Smooth muscle cell (in vitro differentiated cells): ENCODE results near the gene HLA-DOA. TPM values are rescaled to one million over a fixed set of nuclear protein-coding genes. Genes with fewer than 3 reads are reported as not detected.

Source experiments
- DNase-seq: peaks from one replicate; lab custom pipeline; 2025; ENCODE audit not compliant: unreplicated experiment; lab: John Stamatoyannopoulos, UW
- H2AFZ ChIP-seq: fragments of 200-600 bp; sonication (generic); 2 replicates; pipeline ENCODE4 v1.6.0; 2016; ENCODE audit warnings: antibody characterized with exemption, low read depth, mild to moderate bottlenecking
- H3F3A ChIP-seq: fragments of 200-600 bp; sonication (generic); 2 replicates; pipeline ENCODE4 v1.6.0; 2017; ENCODE audit warnings: antibody characterized with exemption, low read depth
- H3K27ac ChIP-seq: fragments of 200-600 bp; sonication (generic); 2 replicates; pipeline ENCODE4 v1.5.1; 2016; ENCODE audit warnings: low read depth, mild to moderate bottlenecking
- H3K27me3 ChIP-seq: fragments of 200-600 bp; sonication (generic); 2 replicates; pipeline ENCODE4 v1.6.1; 2016; ENCODE audit warnings: low read depth, mild to moderate bottlenecking
- H3K36me3 ChIP-seq: fragments of 200-600 bp; sonication (generic); 2 replicates; pipeline ENCODE4 v1.5.1; 2016; ENCODE audit warnings: low read depth
- H3K4me1 ChIP-seq: fragments of 200-600 bp; sonication (generic); 2 replicates; pipeline ENCODE4 v1.5.1; 2016; ENCODE audit warnings: low read depth
- H3K4me2 ChIP-seq: fragments of 200-600 bp; sonication (generic); 2 replicates; pipeline ENCODE4 v1.6.0; 2016; ENCODE audit warnings: mild to moderate bottlenecking
- H3K4me3 ChIP-seq: fragments of 200-600 bp; sonication (generic); 2 replicates; pipeline ENCODE4 v1.5.1; 2016; ENCODE audit warnings: mild to moderate bottlenecking
- H3K79me2 ChIP-seq: fragments of 200-600 bp; sonication (generic); 2 replicates; pipeline ENCODE4 v1.6.0; 2016; ENCODE audit warnings: low read depth, mild to moderate bottlenecking
- H3K9ac ChIP-seq: fragments of 200-600 bp; sonication (generic); 2 replicates; pipeline ENCODE4 v1.6.0; 2016; ENCODE audit warnings: low read depth
- H3K9me3 ChIP-seq: fragments of 200-600 bp; sonication (generic); replicated peaks from 2 replicates; pipeline ENCODE4 v1.5.1; 2016; ENCODE audit warnings: low read depth
- H4K20me1 ChIP-seq: fragments of 200-600 bp; sonication (generic); 2 replicates; pipeline ENCODE4 v1.6.0; 2016; ENCODE audit warnings: low read depth
- WGBS: methylation state at CpG from one replicate; pipeline ENCODE4 v1.1.7; 2016; ENCODE audit warnings: low lambda C conversion rate; 5-methylcytosine and 5-hydroxymethylcytosine counted together
- polyA plus RNA-seq: library from polyadenylated mRNA; unstranded; fragments of >200 nt; fragmentation: Nextera tagmentation; extraction: Ambion mirVana; gene quantifications from 2 replicates; pipeline ENCODE4 v1.2.1, GENCODE V29; 2016
- total RNA-seq: library from RNA; depleted of rRNA; stranded (reverse); fragments of >200 nt; gene quantifications from 2 replicates; pipeline ENCODE4 v1.2.3, GENCODE V29; 2014
- TF ChIP-seq, protein P1 (sequence below): fragments of 200-600 bp; sonication (generic); IDR thresholded peaks from 2 replicates; pipeline ENCODE4 v1.5.1; 2017; ENCODE audit warnings: borderline replicate concordance, mild to moderate bottlenecking, antibody characterized with exemption; ENCODE audit not compliant: insufficient read depth, poor library complexity, severe bottlenecking

HLA-DOA gene
- total and polyA plus RNA-seq, 2 experiments from 2014 or later, result 0.09 TPM; not detected in 1

DNA sequence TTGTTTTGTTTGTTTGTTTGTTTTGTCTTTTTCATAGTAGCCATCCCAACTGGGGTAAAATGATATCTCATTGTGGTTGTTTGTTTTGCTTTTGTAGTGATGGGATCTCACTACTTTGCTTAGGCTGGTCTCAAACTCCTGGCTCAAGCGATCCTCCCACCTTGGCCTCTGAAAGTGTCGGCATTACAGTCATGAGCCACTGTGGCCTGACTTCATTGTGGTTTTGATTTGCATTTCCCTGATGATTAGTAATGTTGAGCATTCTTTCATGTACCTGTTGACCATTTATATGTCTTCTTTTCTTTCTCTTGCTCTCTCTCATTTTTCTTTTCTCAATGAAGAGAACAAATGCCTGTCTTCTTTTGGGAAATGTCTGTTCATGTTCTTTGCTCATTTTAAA lies 30.8 kb upstream of the HLA-DOA start:
- no peak for DNase-seq
- Histone ChIP-seq H3K27me3 (peaks cover 10% of the 10 kb centered on the region), H3K4me1 (no peaks in the 10 kb centered on the region), H2AFZ (no peak overlapping the region), H3K27ac (no peak overlapping the region), H3K79me2 (no peaks in the 10 kb centered on the region), H3K9me3 (no peaks in the 10 kb centered on the region), H3K4me3 (no peak overlapping the region), H3K36me3 (no peaks in the 10 kb centered on the region), H3K4me2 (no peak overlapping the region), H4K20me1 (no peaks in the 10 kb centered on the region), H3F3A (no peaks in the 10 kb centered on the region), H3K9ac (no peak overlapping the region)
- TF ChIP-seq, protein P1, sequence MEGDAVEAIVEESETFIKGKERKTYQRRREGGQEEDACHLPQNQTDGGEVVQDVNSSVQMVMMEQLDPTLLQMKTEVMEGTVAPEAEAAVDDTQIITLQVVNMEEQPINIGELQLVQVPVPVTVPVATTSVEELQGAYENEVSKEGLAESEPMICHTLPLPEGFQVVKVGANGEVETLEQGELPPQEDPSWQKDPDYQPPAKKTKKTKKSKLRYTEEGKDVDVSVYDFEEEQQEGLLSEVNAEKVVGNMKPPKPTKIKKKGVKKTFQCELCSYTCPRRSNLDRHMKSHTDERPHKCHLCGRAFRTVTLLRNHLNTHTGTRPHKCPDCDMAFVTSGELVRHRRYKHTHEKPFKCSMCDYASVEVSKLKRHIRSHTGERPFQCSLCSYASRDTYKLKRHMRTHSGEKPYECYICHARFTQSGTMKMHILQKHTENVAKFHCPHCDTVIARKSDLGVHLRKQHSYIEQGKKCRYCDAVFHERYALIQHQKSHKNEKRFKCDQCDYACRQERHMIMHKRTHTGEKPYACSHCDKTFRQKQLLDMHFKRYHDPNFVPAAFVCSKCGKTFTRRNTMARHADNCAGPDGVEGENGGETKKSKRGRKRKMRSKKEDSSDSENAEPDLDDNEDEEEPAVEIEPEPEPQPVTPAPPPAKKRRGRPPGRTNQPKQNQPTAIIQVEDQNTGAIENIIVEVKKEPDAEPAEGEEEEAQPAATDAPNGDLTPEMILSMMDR, result no peak
- WGBS, result 93% methylated on average over 2 of the region's 2 CpGs

DNA sequence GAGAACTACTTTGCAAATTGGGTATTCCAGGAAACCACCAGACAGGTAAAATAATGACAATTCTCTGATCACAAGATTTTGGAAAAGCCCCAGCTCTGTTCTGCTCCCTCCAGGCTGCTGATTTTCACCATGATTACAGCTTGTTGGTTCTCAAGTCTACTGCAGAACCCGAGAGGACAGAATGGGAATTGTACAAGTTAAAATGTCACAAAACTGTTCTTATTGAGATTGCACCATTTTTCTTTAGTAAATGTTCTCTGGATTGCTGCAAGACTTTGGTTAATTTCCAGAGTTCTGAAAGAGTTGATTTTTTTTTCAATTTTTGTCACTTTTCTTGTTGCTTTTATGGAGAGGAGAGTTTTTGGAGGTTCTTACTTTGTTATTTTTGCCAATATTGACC lies 27.1 kb upstream of the HLA-DOA start:
- H3K79me2 ChIP-seq, result no peaks in the 10 kb centered on the region
- H3K4me2 ChIP-seq, result no peak overlapping the region
- no peaks in the 10 kb centered on the region for H4K20me1 ChIP-seq
- peaks cover 27% of the 10 kb centered on the region for H3K27me3 ChIP-seq
- WGBS, result 68% methylated on average over 1 of the region's 1 CpG
- no peak overlapping the region for H3K4me3 ChIP-seq
- no peak overlapping the region for H2AFZ ChIP-seq
- no peaks in the 10 kb centered on the region for H3F3A ChIP-seq
- no peak for DNase-seq
- no peaks in the 10 kb centered on the region for H3K4me1 ChIP-seq
- H3K9ac ChIP-seq, result no peak overlapping the region
- no peaks in the 10 kb centered on the region for H3K9me3 ChIP-seq
- TF ChIP-seq, protein P1, result no peak
- no peak overlapping the region for H3K27ac ChIP-seq
- H3K36me3 ChIP-seq, result no peaks in the 10 kb centered on the region

DNA sequence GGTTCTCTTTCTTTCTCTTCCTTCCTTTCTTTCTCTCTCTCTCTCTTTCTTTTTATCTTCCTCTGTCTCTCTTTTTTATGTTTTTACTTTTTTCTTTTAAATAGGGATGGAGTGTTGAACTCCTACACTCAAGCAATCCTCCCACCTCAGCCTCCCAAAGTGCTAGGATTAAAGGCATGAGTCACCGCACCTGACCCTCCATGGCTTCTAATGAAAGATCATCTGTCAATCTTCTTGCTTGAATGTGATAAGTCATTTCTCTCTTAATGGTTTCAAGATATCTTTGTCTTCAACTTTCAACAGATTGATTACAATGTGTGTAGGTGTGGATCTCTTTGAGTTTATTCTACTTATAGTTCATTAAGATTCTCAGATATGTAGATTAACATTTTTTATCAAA lies 25.2 kb upstream of the HLA-DOA start:
- DNase-seq, result no peak
- Histone ChIP-seq H3K27ac (no peak overlapping the region), H3K4me1 (no peaks in the 10 kb centered on the region), H3K4me3 (no peak overlapping the region), H3K79me2 (no peaks in the 10 kb centered on the region), H4K20me1 (no peaks in the 10 kb centered on the region), H3K27me3 (peaks cover 41% of the 10 kb centered on the region), H3K9me3 (no peaks in the 10 kb centered on the region), H3K36me3 (no peaks in the 10 kb centered on the region), H3F3A (no peaks in the 10 kb centered on the region), H3K4me2 (no peak overlapping the region), H2AFZ (no peak overlapping the region), H3K9ac (no peak overlapping the region)
- TF ChIP-seq, protein P1, result no peak
- 89% methylated on average over 1 of the region's 1 CpG for WGBS

DNA sequence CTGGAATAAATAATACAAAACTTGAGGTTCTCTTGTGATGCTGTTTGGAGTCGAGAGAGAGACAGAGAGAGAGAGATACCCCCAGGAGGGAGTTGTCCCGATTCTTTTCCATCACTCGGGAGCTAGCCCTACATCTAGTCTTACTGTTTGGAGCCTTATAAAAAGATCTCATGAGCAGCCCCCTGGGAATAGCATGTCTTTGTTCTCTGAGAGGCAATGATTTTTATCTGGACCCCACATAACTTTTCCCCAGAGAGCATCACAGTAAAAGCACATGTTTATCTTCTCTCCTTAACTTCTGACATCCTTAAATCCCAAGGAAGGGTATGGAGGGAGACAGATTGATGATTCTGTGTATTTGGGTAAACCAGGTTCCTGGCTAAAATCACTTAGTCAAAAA lies 20.9 kb upstream of the HLA-DOA start:
- Histone ChIP-seq H3K4me1 (no peaks in the 10 kb centered on the region), H3K36me3 (no peaks in the 10 kb centered on the region), H3K4me2 (no peak overlapping the region), H3K79me2 (no peaks in the 10 kb centered on the region), H3F3A (no peaks in the 10 kb centered on the region), H3K9ac (no peak overlapping the region), H3K9me3 (no peaks in the 10 kb centered on the region), H3K27me3 (peaks cover 48% of the 10 kb centered on the region), H2AFZ (no peak overlapping the region), H3K27ac (no peak overlapping the region), H3K4me3 (no peak overlapping the region), H4K20me1 (no peaks in the 10 kb centered on the region)
- TF ChIP-seq, protein P1, result no peak
- DNase-seq, result no peak
- 48% methylated on average over 3 of the region's 3 CpGs for WGBS
